ENCODE measurements around the gene MKLN1.
A peak's percentile ranks its signal among the peaks of the same experiment; 100 is the strongest.
"Not testable (repeated sequence)": the region's sequence is repeated elsewhere in the genome, so short reads cannot be mapped to it uniquely, and the experiment has no call there.

Gene MKLN1

GRCh38 chr7:131503639-131504038 is 176.0 kb downstream of the MKLN1 start:
- DNase-seq: no peak

DNA sequence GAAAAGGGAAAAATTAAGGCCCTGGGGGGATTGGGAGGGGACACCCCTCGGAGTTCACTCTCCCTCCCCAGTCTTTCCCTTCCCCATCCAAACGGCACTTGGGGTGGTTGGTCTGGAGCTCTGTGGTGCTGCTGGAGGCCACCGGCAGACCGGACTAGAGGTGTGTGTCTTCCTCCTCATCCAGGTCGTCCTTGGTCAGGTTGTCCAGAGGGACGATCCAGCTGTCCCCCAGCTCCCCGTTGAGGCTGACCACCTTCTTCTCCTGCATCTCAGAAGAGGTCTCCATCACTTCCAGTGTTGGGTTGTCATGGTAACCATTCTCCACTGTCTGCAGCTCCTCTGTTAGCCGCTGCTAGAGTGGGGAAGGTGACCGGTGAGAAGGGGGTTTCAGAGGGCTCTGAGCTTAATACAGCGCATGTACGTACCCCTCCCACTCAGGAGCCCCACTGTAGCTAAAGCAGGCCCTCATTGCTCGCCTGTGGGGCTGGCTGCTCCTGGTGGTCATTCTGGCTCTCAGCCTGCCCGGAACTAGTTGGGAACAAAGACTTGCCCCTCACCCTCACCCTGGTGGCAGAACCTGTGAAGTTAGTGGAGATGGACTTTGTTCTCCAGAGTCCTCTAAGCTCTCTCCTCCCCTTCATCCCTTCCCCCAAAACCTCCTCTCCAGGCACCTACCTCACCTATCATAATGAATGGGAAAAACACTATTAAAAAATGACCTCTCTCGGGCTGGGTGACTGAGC is 176.7 kb downstream of the MKLN1 start:
- no peak for DNase-seq

DNA sequence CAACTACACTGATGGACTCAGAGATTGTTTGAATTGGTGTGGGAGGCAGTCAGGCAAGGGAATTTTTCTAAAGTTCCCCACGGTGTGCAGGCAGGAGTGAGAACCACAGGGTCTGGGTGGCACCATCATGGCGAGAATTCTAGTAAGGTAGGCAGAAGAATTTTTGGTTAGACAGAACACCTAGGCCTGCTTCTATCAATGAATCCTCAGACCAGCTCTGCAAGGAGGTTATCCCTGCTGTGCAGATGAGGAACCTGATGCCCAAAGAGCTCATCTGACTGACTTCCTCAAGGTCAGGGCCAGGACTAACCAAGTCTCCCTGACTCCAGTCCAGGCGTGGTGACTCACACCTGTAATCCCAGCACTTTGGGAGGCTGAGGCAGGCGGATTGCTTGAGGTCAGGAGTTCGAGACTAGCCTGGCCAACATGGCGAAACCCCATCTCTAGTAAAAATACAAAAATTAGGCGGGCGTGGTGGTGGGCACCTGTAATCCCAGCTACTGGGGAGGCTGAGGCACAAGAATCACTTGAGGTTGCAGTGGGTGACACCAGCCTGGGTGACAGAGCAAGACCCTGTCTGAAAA is 177.5 kb downstream of the MKLN1 start:
- not testable (repeated sequence) for DNase-seq

DNA sequence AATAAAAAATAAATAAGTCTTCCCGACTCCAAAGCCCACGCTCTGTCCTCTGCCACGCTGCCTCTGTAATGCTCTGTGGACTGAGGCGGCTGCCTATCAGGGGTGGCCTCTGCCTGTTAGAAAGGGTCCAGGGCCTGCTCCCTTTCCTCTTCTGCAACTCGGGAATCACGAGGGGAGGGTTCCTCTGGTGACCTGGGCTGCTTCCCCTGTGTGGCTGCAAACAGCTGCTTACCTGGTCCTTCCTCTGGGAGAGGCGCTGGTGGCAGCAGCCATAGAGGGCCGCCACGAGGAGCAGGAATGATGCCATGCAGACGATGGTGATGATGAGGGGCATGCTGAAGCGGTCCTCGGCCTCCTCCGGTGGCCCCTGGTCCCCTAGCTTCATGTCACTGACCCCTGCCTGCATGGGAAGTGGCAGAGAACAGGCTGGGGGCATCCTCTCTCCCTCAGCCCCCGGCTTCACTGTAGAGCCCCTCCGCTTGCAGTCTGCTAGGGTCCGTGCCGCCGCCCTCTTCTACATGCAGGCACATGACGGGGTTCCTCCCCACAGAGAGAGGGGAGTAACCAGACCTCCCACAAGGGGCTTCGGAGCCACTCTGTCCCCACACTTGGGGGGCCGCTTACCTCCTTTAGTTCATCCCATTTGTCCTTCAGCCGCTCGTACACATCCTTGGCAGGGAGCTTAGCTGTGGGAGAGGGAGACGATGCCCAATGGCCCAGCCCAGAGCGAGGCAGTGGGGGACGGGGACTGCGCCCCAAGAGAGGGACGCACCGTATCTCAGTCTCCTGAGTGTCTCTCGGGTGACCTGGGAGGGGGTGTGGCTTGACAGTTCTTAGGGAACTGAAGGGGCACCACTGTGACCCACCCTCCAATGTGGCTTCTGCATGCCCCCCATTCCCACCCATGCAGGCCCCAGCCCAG is 178.2 kb downstream of the MKLN1 start:
- no peak for DNase-seq

DNA sequence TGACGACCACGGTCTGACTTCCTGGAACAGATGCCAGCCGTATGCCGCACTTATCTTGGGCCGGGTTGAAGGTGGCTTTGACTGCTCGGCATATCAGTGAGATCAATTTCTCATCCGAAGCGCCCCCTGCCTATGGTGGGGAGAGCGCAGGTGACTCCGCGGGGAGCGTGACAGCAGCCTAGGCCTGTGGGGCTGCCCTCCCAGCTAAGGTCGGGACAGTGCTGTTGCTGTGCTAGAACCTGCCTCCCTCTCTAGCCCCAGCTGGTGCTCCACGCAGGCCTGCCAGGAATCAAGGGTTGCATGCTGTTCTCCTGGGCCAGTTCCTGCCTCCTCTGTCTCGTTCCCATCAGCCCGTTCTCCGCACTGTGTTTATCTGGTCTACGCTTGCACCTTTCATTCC is 178.9 kb downstream of the MKLN1 start:
- no peak for DNase-seq

GRCh38 chr7:131507592-131508331 is 180.1 kb downstream of the MKLN1 start:
- DNase-seq: peak; percentile 91

DNA sequence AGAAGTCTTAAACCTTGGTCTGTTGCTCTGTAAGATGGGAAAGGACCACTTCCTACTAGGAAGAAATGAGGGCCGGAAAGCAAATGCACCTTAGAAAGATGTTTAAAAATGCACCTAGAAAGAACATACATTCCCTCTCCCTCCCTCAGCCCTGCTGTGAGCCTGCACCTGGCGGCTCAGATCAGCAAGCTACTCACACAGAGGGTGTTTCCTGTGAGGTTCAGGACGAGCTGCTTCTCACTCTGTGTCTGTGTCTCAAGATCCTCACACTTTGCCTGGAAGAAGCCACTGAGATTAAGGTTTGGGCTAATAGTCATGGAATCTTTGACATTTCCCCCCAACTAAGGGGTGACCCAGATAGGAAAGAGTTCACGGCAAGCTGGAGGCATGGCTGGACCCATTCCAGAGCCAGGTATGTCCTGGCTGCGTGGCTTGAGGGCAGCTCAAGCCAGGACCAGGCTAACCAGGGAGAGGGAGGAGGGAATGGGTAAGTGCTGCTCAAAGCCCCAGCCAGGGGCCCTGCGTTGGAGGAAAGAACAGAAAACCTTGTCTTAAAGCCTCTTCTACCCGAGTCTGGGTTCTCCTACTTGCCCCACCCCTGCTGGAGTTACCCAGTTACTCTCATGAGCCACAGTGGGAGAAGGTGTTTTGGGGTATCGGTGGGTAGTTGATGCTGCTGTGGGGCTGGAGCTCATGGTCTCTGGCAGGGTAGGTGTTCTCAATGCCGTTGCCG is 181.2 kb downstream of the MKLN1 start:
- DNase-seq: no peak

GRCh38 chr7:131509781-131510180 is 182.1 kb downstream of the MKLN1 start:
- DNase-seq: no peak

DNA sequence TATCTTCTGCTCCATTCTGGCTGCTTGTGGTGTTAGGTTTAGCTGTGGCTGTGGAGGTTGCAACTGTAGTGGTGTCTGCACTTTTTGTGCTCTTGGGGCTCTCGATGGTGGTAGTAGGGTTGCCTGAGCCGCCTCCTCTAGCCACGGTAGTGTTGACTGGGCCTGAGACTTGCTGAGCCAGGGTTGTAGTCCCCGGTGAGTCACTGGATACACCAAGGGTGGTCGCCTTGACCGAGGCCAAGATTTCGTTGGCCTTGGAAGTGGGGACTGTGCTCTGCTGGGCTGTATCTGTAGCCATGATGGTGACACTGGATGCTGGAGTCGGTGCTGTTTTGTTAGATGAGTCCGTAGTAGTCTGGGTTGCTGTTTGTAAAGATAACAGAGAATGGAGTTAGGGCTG is 183.4 kb downstream of the MKLN1 start:
- DNase-seq: no peak

DNA sequence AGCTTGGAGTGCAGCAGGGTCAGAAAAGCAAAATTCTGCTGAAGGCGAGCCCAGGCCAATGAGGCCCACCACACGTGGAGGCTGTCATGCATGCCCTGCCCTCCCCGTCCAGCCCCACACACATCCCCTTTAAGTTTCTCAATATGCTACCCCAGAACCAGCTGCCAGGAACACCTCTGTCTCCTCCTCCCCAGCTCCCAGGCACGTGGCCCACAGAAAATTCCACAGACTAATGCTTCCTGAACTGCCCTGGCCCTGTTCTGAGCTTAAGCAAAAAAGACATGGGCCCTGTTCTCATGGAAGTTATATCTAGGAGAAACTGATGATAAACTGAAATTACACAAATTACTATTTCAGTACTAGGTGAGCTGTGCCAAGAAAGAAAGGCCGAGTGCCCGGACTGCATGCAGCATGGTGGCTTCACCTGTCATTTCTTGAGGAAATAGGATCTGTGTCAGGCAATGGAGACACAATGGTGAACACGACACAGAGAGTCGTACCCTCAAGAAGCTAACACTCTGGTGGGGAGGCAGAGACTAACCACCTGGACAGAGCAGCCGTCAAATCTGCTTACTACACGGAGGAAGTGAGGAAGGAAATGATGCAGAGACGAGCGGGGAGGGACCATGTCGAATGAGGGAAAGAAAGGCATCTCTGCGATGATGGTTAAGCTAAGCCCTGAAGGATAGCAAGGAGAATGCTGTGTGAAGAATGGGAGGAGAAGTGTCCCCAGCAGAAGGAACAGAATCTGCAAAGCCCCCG is 184.3 kb downstream of the MKLN1 start:
- DNase-seq: no peak

DNA sequence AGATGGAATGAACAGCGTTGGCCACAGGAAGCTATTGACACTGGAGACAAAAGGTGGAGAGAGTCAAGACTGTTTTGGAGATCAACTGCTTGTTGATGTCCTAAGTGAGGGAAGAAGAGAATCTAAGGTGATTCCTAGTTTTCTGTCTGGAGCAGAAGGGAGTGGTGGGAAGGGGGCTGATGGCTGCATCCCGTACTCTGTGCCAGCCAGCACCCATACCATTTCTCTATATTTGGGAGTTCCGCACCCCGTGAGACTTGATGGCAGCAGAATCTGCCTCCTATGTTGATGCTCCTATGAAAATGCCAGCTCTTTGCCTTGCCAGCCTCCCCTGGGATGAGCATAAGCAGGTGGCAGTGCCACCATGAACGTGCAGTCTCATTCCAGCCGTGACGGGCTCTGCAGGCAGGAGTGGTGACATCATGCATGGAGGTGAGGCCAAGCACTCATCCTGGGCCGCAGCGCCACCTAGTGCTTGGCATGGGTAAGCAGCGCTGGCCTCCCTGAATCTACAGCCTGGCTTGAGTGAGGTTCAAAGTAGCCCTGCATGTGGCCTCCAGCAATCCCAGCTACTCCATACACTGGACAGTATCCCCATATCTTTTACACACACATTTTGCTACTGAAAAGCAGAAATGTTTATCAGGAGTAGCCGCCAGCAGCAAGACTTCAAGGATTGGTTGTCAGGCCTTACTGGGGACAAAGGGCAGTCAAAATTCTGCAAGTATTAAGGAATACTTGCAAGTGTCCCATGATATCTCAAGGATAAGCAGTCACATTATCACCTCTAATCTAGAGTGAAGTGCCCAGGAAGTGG is 185.8 kb downstream of the MKLN1 start:
- peak; percentile 90 for DNase-seq

GRCh38 chr7:131515471-131515870 is 187.8 kb downstream of the MKLN1 start:
- not testable (repeated sequence) for DNase-seq

GRCh38 chr7:131517218-131517923 is 189.7 kb downstream of the MKLN1 start:
- DNase-seq: peak; percentile 19

GRCh38 chr7:131518626-131519025 is 190.9 kb downstream of the MKLN1 start:
- no peak for DNase-seq

DNA sequence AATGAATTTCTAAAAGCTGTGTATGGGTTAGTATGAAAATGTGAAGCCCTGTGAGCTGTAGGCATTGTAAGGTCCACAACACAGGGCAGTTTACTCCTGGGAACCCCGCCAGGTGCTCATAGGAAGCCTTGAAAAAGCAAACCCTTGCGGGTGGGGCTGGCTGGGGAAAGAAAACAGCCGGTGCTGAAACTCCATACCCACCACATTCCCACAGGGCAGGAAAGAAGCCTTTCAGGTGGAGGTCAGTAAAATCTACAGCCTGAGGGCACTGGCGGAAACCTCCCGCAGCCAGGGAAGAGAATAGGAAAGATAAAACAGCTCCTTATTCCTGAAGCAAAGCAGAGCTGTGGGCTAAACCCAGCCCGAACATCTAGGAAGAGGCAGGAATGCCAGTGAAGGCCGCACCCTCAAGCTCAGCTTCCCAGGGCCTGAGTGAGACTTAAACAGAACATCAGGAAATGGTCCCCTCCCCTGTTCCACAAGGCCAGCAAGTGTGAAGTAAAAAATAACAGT is 194.0 kb downstream of the MKLN1 start:
- DNase-seq: no peak

- no peak for DNase-seq
Measured at GRCh38 chr7:131522325-131522930, 194.8 kb downstream of the MKLN1 start.

GRCh38 chr7:131524115-131524514 is 196.4 kb downstream of the MKLN1 start:
- DNase-seq: no peak

- no peak for DNase-seq
Measured at GRCh38 chr7:131524703-131525102, 197.0 kb downstream of the MKLN1 start.

- DNase-seq: no peak
Measured at GRCh38 chr7:131525820-131526219, 198.1 kb downstream of the MKLN1 start.

Data from activated CD8-positive, alpha-beta memory T cell treated with anti-CD3 and anti-CD28 coated beads for 24 hours (primary cell).